NCI-H1930 (cell line): ENCODE measurements around the gene WNT7B.

Source experiments
- DNase-seq, 2 experiments: peaks; one replicate each; lab custom pipeline; 2025; lab: John Stamatoyannopoulos, UW

WNT7B gene

GRCh38 chr22:45995405-45996101, 18.6 kb upstream of the WNT7B start:
- DNase-seq: no peak

- peak; percentile 28 to 70 for DNase-seq
Observed at GRCh38 chr22:45994491-45995404, 17.8 kb upstream of the WNT7B start.

DNA sequence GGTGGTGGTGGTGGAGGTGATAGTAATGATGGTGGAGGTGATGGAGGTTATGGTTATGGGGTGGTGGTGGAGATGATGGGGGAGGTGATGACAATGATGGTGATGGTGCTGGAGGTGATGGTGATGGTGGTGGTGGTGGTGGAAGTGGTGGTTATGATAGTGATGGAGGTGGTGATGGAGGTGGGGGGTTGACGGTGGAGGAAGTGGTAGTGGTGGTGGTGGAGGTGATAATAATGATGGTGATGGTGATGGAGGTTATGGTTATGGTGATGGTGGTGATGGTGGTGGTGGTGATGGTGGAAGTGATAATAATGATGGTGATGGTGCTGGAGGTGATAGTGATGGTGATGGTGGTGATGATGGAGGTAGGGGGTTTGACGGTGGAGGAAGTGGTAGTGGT, 16.9 kb upstream of the WNT7B start:
- no peak for DNase-seq

DNA sequence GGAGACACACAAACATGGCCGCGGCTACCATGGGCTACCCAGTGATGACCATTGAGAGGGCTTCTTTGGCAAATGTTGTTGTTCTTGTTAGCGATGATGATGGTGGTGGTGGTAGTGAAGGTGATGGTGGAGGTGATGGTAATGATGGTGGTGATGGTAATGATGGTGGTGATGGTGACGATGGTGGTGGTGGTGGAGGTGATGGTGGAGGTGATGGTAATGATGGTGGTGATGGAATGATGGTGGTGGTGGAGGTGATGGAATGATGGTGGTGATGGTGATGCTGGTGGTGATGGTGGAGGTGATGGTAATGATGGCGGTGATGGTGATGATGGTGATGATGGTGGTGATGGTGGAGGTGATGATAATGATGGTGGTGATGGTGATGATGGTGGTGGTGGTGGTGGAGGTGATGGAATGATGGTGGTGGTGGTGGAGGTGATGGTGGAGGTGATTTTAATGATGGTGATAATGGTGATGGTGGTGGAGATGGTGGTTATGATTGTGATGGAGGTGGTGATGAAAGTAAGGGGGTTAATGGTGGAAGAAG, 16.3 kb upstream of the WNT7B start:
- DNase-seq: no peak

- no peak for DNase-seq
Observed at GRCh38 chr22:45992737-45993136, 15.8 kb upstream of the WNT7B start.

DNA sequence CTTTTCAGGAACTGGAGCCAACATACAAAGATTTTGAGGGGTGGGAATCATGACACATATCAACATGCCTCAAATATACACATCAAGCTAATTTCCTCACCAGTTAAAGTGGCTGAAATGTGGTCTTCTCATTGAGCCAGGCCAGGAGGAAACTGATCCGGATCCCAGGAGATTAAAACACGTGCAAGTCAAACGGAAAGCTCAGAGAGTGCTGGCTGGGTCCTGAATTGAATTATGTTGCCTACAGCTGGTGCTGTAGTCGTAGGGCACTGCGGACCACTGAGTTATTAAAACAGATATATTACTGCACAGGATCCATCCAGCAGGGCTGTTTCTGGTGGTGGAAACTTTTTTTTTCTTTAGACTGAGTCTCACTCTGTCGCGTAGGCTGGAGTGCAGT, 14.1 kb upstream of the WNT7B start:
- no peak for DNase-seq

DNA sequence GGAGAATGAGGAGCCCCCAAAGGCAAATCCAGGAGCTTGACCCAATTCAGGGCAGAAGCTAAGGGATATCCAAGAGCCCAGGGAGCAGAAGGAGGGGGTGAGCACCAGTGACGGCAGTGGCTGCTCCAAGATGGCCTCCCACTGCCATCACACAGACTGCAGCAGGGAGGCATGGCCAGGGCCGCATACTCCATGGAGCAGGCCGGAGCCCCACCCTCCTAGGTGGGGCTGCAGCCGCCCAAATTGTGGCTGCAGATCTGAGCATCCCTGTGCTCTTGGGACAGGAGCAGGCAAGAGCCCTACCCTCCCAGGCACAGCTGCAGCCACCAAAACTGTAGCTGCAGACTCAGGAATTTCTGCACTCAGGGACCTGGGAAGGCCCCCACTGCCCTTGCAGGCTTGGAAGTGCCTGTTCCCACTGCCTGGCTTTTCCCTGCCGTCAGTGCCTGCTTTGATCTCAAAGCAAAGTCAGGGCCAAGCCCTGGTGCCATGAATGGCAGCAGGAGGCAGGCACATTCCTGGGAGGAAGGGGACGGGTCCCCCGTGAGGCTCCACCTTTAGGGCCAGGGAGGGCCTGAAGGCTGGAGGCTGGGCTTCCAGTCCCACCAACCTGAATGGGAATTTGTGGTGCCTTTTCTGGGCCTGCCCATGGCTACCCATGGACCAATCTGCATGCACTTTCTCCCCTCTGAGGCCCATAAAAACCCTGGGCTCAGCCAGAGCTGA, 10.3 kb upstream of the WNT7B start:
- no peak for DNase-seq

- no peak for DNase-seq
Observed at GRCh38 chr22:45984316-45984916, 7.5 kb upstream of the WNT7B start.

- DNase-seq: no peak
Observed at GRCh38 chr22:45983797-45984196, 6.8 kb upstream of the WNT7B start.

DNA sequence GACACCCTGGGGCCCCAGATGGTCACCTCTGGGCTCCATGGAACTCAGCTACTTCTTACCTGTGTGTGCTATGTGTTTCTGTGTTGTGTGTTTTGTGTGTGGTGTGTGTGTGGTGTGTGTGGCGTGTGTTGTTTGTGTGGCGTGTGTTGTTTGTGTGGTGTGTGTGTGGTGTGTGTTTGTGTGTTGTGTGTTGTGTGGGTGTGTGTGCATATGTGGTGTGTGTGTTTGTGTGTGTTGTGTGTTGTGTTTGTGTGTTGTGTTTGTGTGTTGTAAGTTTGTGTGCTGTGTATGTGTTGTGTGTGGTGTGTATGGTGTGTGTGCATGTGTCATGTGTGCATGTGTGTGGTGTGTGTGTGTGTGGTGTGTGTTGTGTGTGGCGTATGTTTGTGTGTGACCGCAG, 3.8 kb upstream of the WNT7B start:
- no peak for DNase-seq

DNA sequence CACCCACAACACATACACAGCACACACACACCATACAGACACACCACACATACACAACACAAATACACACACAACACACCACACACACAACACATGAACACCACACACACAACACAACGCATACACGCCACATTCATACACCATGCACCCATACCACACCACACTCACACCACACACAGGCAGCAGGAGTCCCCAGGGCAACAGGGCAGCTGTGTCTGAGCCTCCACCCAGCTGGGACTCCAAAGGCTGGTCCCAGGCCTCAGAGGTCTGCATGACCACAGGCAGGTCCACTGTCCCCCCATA, 3.3 kb upstream of the WNT7B start:
- DNase-seq: no peak

- DNase-seq: no peak
Observed at GRCh38 chr22:45978275-45978713, 1.3 kb upstream of the WNT7B start.

- DNase-seq: peak in 1 of 2 experiments; percentile 22
Observed at GRCh38 chr22:45977551-45978274, 751 bp upstream of the WNT7B start.

DNA sequence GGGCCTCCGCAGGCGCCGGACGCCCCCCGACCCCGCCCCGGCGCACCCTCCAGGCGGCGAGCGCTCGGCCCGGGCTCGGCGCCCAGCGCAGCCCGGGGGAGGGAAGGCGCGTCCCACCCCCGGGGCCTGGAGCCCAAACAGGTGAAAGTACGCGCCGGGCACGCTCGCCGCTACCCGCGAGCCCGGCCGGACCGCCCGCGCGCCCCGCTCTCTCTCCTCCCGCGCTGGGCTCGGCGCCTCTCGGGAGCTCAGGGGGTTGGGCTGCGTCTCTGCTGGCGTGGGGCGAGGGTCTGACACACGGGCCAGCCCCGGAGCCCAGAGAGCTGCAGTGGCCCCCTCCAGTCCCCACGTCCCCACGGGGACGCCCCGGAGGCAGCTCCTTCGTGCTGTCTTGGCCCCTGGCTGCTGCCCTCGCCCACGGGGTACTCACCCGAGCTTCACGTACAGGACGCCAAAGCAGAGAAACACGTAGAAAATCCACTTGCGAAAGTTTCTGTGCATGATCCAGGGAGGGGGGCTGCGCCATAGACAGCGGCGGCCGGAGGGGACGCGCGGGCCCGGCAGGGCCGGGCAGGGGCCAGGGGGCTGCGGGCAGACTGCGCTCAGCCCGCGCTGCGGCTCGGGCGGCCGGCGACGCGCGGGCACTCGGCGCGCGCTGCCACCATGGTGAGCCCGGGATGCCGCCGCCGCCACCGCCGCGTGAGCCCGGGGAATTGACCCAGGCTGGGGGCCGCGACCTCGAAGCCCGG, 534 bp downstream of the WNT7B start:
- no peak for DNase-seq

DNA sequence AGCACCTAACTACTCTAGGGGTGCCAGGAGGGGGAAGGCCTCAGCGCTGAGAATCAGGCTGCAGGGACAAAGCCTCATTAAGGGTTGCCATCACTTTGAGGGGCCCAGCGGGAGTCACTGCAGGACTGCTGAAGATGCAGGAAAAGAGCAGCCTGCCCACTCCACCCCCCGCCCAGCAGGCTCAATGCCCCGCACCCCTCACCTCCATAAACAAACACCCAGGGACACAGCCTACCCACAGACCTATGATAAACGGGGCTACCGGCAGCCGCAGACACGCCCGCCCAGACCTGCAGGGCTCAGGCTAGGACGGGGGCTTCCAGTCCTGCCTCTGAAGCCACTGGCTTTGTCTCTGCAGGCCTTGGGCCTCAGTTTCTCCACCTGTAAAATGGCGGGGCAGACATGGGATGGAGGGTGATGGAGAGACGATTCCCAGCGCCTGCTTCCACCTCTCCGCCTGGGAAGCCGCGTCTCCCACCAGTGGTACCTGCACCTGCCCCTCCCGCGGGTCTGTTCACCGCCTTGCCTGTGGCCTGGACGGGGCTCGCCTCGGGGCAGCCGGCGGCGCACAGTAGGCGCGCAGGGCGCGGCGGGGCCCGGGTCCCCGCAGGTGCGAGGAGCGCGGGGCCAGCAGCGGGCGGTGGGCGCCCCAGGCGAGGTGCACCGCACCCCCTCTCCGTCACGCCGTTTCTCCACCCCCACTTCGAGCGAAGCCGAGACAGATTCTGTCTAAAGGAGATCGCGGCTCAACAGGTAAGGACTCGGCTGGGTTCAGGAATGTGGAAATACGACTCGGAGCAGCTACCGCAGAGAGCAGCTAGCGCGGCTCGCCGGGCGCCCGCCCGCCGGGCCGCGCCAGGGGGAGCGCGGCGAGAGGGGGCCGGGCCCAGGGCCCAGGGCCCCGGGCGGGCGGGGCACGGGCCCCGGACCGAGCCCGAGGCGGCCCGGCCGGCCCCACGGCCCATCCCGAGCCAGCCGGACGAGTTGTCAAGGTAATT, 1.5 kb downstream of the WNT7B start:
- no peak for DNase-seq

GRCh38 chr22:45974498-45974897, 2.5 kb downstream of the WNT7B start:
- no peak for DNase-seq

DNA sequence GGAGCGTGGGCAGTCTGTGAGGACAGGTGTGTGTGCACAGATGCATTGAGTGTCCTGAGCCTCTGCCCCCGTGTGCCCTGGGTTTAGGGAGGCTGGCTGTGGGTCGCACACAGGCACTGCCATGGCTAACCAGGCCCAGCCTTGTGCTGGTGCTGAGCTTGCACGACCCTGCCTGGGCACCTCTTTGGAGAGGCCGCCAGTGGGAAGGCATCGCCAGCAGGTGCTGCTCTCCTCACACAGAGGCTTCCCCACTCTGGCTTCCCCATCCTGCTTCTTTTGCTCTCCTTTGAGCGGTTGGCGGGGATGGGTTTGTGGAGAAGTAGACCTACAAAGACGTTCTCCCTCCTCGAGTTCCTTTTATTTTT, 4.1 kb downstream of the WNT7B start:
- DNase-seq: no peak

GRCh38 chr22:45972091-45972888, 4.7 kb downstream of the WNT7B start:
- DNase-seq: no peak
